Keratinocyte (primary cell): ENCODE measurements around the gene SDCCAG8. TPM values are rescaled to one million over a fixed set of nuclear protein-coding genes. Genes with fewer than 3 reads are reported as not detected.

ENCODE experiments used
- DNase-seq: peaks from one replicate; pipeline ENCODE4 v3.0.0-alpha.2; 2011; ENCODE audit warnings: low read depth, missing footprints, low spot score
- FAIRE-seq: peaks from 2 replicates; lab custom pipeline; 2011; peaks lifted over from hg19 to GRCh38; lab: Jason Lieb, UNC
- H2AFZ ChIP-seq: 2 replicates; pipeline ENCODE4 v1.6.0; 2012; ENCODE audit warnings: low read length, control low read depth, inconsistent platforms; ENCODE audit not compliant: control insufficient read depth
- H3K27ac ChIP-seq: 2 replicates; pipeline ENCODE4 v1.5.1; 2011; ENCODE audit warnings: low read length; ENCODE audit not compliant: control insufficient read depth, insufficient read depth
- H3K27me3 ChIP-seq: 3 replicates; pipeline ENCODE4 v1.6.0; 2011; ENCODE audit warnings: low read length; ENCODE audit not compliant: control insufficient read depth, insufficient read depth; ENCODE audit errors: extremely low read depth
- H3K36me3 ChIP-seq, 2 experiments: 2 replicates in 1 of 2; 3 replicates in 1 of 2; pipeline ENCODE4 v1.5.1; 2011; ENCODE audit warnings: low read length in 2 of 2, mild to moderate bottlenecking in 1 of 2; ENCODE audit not compliant: control insufficient read depth in 2 of 2, insufficient read depth in 2 of 2; ENCODE audit errors: extremely low read depth in 1 of 2
- H3K4me1 ChIP-seq: 3 replicates; pipeline ENCODE4 v1.5.1; 2011; ENCODE audit warnings: low read length; ENCODE audit not compliant: control insufficient read depth, insufficient read depth; ENCODE audit errors: extremely low read depth
- H3K4me2 ChIP-seq: 3 replicates; pipeline ENCODE4 v1.6.0; 2011; ENCODE audit warnings: low read depth, low read length; ENCODE audit not compliant: control insufficient read depth, insufficient read depth; ENCODE audit errors: extremely low read depth
- H3K4me3 ChIP-seq, 3 experiments: fragments of 200-600 bp in 1 of 3; sonication (generic) in 1 of 3; 2 replicates in 2 of 3; 3 replicates in 1 of 3; pipeline ENCODE4 v1.5.1; 2011 to 2016; ENCODE audit warnings: low read length in 3 of 3, mild to moderate bottlenecking in 3 of 3, control low read depth in 2 of 3, inconsistent platforms in 1 of 3, low read depth in 1 of 3, mixed read lengths in 1 of 3, mixed run types in 1 of 3, moderate library complexity in 1 of 3; ENCODE audit not compliant: control insufficient read depth in 2 of 3, insufficient read depth in 2 of 3; ENCODE audit errors: extremely low read depth in 1 of 3
- H3K79me2 ChIP-seq: 2 replicates; pipeline ENCODE4 v1.6.0; 2012; ENCODE audit warnings: low read length; ENCODE audit not compliant: control insufficient read depth, insufficient read depth
- H3K9ac ChIP-seq: 3 replicates; pipeline ENCODE4 v1.6.0; 2011; ENCODE audit warnings: low read length; ENCODE audit not compliant: control insufficient read depth, insufficient read depth; ENCODE audit errors: extremely low read depth
- H3K9me1 ChIP-seq: 3 replicates; pipeline ENCODE4 v1.6.0; 2011; ENCODE audit warnings: low read length; ENCODE audit not compliant: control insufficient read depth, insufficient read depth; ENCODE audit errors: extremely low read depth
- H3K9me3 ChIP-seq: 2 replicates; pipeline ENCODE4 v1.5.1; 2012; ENCODE audit warnings: low read depth, low read length; ENCODE audit not compliant: control insufficient read depth
- H4K20me1 ChIP-seq: 3 replicates; pipeline ENCODE4 v1.6.0; 2011; ENCODE audit warnings: low read length; ENCODE audit not compliant: control insufficient read depth, insufficient read depth; ENCODE audit errors: extremely low read depth
- EZH2 ChIP-seq: IDR thresholded peaks from one replicate; pipeline ENCODE4 v1.6.1; 2012; ENCODE audit warnings: inconsistent platforms, mild to moderate bottlenecking, low read length, moderate library complexity
- dilution Hi-C: fragments of 300-500 bp; cut with MboI; formaldehyde crosslinking; loops from one replicate; pipeline ENCODE4 v1.7.0; 2020; ENCODE audit warnings: low sequenced_read_pairs; ENCODE audit not compliant: extremely low pct_ligation_motif_present
- polyA plus RNA-seq, 5 experiments: library from polyadenylated mRNA; depleted of rRNA in 3 of 5; stranded (reverse) in 3 of 5; stranded (forward) in 1 of 5; unstranded in 1 of 5; fragments of >200 nt; gene quantifications; 1 replicate in 1 of 5; 2 replicates in 3 of 5; 3 replicates in 1 of 5; pipeline versions ENCODE4 v1.2.1 to v1.2.3, GENCODE V29; 2011 to 2012; ENCODE audit warnings: missing spikeins in 2 of 5, low read depth in 1 of 5, low replicate concordance in 1 of 5
- TF ChIP-seq, protein P1 (sequence below), 3 experiments: IDR thresholded peaks in 1 of 3; conservative IDR thresholded peaks in 1 of 3; optimal IDR thresholded peaks in 1 of 3; 2 replicates in 2 of 3; 3 replicates in 1 of 3; pipeline versions ENCODE3 to v1.5.1; 2011; ENCODE audit warnings: low read length in 3 of 3, mild to moderate bottlenecking in 3 of 3, moderate library complexity in 2 of 3, control low read depth in 1 of 3, inconsistent platforms in 1 of 3; ENCODE audit not compliant: insufficient read depth in 2 of 3; ENCODE audit errors: extremely low read depth in 1 of 3

SDCCAG8 gene
- polyA plus RNA-seq, 1 donor (not counting 4 experiments of a cell fraction or from before 2014, with no cell fraction given): 61.6 TPM

DNA sequence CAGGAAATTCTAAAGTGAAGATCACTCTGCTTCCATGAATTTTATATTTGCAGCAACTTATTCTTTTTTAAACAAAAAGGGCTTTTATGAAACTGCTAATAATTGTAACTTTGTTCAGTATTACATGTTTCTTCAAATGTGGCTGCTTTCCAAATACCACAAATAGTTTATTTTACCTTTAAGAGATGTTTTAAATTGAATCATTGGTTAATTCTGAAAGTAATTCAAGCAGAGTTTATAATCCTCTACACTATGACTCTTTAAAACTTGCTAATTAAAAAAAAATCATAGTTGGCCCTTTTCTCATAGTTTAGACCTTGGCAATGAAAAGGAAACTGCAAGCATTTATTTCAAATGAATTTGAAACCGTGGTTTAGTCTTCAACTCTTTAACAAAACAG, 59.6 kb downstream of the SDCCAG8 start:
- Histone ChIP-seq H3K27ac (no peak overlapping the region), H4K20me1 (no peaks in the 10 kb centered on the region), H3K9me3 (no peaks in the 10 kb centered on the region), H3K4me1 (peaks cover 15% of the 10 kb centered on the region), H2AFZ (no peak overlapping the region), H3K9me1 (no peaks in the 10 kb centered on the region), H3K9ac (no peak overlapping the region), H3K4me3 (no peak overlapping the region), H3K27me3 (no peaks in the 10 kb centered on the region), H3K36me3 (peaks cover 5 to 14% of the 10 kb centered on the region in 2 experiments), H3K4me2 (no peak overlapping the region), H3K79me2 (no peaks in the 10 kb centered on the region)
- DNase-seq (no peak), FAIRE-seq (no peak)
- dilution Hi-C loops: no loop called here
- TF ChIP-seq EZH2: no peak
- TF ChIP-seq, protein P1, sequence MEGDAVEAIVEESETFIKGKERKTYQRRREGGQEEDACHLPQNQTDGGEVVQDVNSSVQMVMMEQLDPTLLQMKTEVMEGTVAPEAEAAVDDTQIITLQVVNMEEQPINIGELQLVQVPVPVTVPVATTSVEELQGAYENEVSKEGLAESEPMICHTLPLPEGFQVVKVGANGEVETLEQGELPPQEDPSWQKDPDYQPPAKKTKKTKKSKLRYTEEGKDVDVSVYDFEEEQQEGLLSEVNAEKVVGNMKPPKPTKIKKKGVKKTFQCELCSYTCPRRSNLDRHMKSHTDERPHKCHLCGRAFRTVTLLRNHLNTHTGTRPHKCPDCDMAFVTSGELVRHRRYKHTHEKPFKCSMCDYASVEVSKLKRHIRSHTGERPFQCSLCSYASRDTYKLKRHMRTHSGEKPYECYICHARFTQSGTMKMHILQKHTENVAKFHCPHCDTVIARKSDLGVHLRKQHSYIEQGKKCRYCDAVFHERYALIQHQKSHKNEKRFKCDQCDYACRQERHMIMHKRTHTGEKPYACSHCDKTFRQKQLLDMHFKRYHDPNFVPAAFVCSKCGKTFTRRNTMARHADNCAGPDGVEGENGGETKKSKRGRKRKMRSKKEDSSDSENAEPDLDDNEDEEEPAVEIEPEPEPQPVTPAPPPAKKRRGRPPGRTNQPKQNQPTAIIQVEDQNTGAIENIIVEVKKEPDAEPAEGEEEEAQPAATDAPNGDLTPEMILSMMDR (optimal IDR thresholded peaks at IDR 0.05 in 1 of 3, IDR thresholded peaks at IDR 0.05 in 1 of 3, conservative IDR thresholded peaks at IDR 0.05 in 1 of 3; ENCODE audit: extremely low read depth in 1 of 3, insufficient read depth in 2 of 3, low read length in 3 of 3): no peak

DNA sequence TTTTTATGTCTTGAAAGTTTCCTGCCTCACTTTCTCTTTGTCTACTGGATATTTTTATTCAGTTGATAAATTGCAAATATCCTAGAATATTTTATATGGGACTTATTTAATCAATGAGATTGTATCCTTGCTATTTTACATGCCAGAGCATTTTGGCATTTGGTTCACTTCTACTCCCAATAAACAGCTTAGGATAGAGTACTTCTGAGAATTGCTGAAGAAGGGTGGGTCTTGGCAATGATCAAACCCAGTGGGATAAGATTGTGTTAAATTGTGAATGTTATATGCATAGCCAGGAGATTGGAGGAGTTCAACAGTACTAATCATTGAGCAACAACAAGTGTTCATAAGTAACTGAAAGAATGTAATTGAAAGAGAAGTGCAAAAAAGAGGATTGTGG, 60.1 kb downstream of the SDCCAG8 start:
- Histone ChIP-seq H3K79me2 (no peaks in the 10 kb centered on the region), H3K4me1 (peaks cover 15% of the 10 kb centered on the region), H3K4me3 (no peak overlapping the region), H3K36me3 (peaks cover 5 to 14% of the 10 kb centered on the region in 2 experiments), H3K27ac (no peak overlapping the region), H3K4me2 (no peak overlapping the region), H3K9me1 (no peaks in the 10 kb centered on the region), H3K9me3 (no peaks in the 10 kb centered on the region), H2AFZ (no peak overlapping the region), H3K9ac (no peak overlapping the region), H4K20me1 (no peaks in the 10 kb centered on the region), H3K27me3 (no peaks in the 10 kb centered on the region)
- DNase-seq (no peak), FAIRE-seq (no peak)
- no peak for TF ChIP-seq EZH2
- TF ChIP-seq, protein P1 (optimal IDR thresholded peaks at IDR 0.05 in 1 of 3, IDR thresholded peaks at IDR 0.05 in 1 of 3, conservative IDR thresholded peaks at IDR 0.05 in 1 of 3; ENCODE audit: extremely low read depth in 1 of 3, insufficient read depth in 2 of 3, low read length in 3 of 3): no peak
- dilution Hi-C loops: no loop called here
